ENCODE measurements around the gene TNFRSF18.

The TNFRSF18 gene

DNA sequence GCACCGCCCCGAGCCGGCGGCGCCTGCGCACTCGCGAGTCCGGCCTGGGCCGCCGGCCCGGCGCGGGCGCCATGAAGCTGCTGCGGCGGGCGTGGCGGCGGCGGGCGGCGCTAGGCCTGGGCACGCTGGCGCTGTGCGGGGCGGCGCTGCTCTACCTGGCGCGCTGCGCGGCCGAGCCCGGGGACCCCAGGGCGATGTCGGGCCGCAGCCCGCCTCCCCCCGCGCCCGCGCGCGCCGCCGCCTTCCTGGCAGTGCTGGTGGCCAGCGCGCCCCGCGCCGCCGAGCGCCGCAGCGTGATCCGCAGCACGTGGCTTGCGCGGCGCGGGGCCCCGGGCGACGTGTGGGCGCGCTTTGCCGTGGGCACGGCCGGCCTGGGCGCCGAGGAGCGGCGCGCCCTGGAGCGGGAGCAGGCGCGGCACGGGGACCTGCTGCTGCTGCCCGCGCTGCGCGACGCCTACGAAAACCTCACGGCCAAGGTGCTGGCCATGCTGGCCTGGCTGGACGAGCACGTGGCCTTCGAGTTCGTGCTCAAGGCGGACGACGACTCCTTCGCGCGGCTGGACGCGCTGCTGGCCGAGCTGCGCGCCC lies 25.9 kb upstream of the TNFRSF18 start, which contains the start of gene B3GALT6:
Gene B3GALT6, plus strand, starts transcription at position 30 of the 588 bp plus-strand sequence. Its CDS starts 42 bp downstream, at position 72.
- no peak for FAIRE-seq
- TF ChIP-seq TAF1 (IDR thresholded peaks at IDR 0.05; ENCODE audit: borderline replicate concordance, low read depth, low read length) (no peak), POLR2A (IDR thresholded peaks at IDR 0.05; ENCODE audit: low read depth, low read length) (peak; percentile 57; the same call in 1 of the 2 replicates)
- DNase-seq (ENCODE audit: insufficient read length) = no peak

DNA sequence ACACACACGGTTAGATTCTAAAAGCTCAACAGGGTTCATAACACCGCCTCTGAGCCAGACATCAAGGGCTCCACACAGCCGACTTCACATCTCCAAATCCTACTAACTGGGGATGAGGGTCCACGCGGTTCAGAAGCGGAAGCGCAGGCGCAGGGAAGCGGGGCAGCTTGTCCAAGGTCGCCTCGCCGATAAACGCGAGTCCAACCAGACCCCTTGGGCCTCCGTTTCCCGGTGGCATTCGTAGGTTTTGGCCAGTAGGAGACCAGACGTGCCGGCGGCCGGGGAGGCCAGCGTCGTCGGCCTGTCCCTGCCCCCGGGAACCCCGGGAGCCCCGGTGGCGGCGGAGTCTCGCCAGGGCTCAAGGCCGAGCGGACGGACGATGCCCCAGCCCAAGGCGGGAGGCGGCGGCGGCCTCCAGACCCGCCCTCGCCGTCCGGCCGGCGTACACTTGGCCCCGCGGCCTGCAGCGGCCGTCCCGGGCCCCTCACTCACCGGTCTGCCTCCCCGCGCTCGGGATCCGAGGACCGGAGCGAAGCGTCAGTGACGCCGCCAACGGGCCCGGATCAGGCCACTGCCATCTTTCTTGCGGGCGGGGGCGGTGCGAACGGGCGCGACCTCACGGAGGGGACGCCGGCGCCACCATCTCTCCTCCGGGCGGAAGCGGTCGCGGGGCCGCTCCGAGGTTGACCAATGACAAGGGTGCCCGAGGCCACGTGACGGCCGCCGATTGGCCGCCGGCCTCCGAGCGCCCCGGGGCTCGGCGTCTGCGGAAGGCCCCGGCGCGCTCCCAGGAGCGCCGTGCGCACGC lies 25.2 kb upstream of the TNFRSF18 start, which contains the start of gene SDF4:
Gene SDF4, minus strand, starts transcription at position 602 of the 808 bp plus-strand sequence. CDS start 3,229 bp downstream, outside the sequence.
- TF ChIP-seq TAF1 (IDR thresholded peaks at IDR 0.05; ENCODE audit: borderline replicate concordance, low read depth, low read length) = peak; percentile 81; the same call in 1 of the 2 replicates
- 0 out of 2 replicates have a peak, but pooled peaks have one; percentile 57 for TF ChIP-seq POLR2AphosphoS5 (IDR thresholded peaks at IDR 0.05; ENCODE audit: low read depth, low read length)
- TF ChIP-seq POLR2A (IDR thresholded peaks at IDR 0.05; ENCODE audit: low read depth, low read length) = peak; percentile 90
- DNase-seq (ENCODE audit: insufficient read length) (peak; percentile 100), FAIRE-seq (peak; percentile 98)

DNA sequence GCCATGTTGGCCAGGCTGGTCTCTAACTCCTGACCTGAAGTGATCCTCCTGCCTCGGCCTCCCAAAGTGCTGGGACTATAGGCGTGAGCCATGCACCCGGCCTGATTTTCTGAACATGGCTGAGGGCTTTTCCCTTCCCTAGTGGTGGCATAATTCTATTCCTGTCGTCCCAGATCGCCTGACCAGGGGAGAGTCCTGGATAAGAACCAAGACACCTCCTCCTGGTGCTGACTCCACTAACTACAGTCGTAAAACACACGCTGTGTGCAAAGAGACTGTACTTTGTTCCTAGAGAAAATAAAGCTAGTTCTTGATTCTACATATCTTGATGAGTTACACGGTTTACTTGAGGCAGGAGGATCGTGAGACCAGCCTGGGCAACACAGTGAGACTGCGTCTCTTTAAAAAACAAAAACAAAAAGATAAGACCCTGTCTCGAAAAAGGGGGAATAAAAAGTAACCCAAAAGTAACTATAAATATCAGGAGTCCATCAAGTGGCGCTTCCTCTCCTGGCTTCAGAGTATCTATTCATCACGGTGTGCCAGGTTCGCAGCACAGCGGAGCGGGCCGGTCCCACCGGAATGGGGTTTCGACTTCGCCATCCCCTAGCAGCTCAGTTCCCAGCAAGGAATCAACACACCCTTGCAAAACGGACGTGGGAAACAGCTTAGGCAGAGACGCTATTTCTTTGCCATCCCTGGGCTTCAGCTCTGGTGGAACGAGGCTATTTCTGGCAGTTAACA lies 24.4 kb upstream of the TNFRSF18 start:
- no peak for DNase-seq (ENCODE audit: insufficient read length)
- no peak for TF ChIP-seq POLR2A (IDR thresholded peaks at IDR 0.05; ENCODE audit: low read depth, low read length)
- no peak for TF ChIP-seq POLR2AphosphoS5 (IDR thresholded peaks at IDR 0.05; ENCODE audit: low read depth, low read length)
- TF ChIP-seq TAF1 (IDR thresholded peaks at IDR 0.05; ENCODE audit: borderline replicate concordance, low read depth, low read length) = no peak
- FAIRE-seq = no peak

DNA sequence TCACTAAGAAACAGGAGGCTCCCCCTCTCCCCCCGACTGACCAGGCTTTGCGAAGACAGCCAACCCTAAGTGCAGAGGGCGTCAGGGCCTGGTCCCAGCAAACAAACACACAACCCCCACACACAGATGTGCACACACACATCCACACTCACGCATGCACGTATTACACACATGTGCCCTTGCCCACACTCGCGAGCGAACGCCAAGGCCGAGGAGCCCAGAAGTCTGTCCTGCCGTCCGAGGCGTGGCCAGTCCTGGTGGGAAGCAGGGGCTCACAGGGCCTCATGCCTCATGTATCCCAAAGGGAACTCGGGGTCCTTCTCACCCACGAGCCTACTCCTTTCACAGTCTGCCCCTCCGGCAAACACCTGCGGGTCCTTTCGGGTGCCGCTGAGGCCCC lies 23.4 kb upstream of the TNFRSF18 start:
- DNase-seq (ENCODE audit: insufficient read length) (no peak), FAIRE-seq (no peak)
- TF ChIP-seq POLR2A (IDR thresholded peaks at IDR 0.05; ENCODE audit: low read depth, low read length) = no peak
- TF ChIP-seq POLR2AphosphoS5 (IDR thresholded peaks at IDR 0.05; ENCODE audit: low read depth, low read length) = no peak
- TF ChIP-seq TAF1 (IDR thresholded peaks at IDR 0.05; ENCODE audit: borderline replicate concordance, low read depth, low read length) = no peak

DNA sequence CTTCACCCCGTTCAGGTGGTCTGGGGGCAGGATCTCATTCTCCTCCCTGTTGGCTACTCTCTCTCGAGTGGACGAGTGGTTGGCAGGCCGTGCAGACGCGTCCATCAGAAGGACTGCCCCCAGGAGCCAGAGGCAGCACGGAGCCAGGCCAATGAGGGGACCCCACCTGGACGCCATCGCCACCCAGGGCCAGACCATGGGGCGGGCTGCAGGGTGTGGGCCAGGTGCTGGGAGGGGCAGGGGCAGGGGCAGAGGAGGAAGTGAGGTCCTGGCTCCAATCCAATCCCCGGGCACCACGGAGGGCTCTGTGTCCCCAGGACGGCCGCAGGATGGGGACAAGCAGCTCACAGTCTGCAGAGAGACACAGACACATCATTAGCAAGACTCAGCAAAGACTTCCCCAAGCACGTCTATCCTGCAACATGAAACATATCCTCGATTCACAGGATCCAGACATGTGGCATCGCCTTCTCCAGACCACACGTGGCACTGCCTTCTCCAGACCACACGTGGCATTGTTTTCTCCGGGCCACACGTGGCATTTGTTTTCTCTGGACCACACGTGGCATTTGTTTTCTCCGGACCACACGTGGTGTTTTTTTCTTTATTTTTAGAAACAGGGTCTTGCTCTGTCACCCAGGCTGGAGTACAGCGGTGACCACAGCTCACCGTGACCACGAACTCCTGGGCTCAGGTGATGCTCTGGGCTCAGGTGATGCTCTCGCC lies 22.4 kb upstream of the TNFRSF18 start:
- no peak for FAIRE-seq

DNA sequence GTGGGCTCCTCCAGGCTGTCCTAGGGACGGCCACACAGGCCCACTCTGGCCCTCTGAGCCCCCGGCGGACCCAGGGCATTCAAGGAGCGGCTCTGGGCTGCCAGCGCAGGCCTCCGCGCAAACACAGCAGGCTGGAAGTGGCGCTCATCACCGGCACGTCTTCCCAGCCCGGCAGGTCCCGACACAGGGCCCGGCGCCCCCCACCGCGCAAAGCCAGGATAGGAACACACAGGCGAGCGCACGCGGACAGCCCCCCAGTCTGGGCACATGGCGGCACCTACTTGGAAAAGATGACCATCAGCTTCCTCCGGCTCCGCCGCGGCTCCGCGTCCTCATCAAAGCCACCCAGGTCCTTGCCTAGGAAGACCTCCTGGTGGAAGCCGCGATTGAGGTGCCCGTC lies 21.8 kb upstream of the TNFRSF18 start:
- DNase-seq (ENCODE audit: insufficient read length) (no peak), FAIRE-seq (no peak)
- no peak for TF ChIP-seq TAF1 (IDR thresholded peaks at IDR 0.05; ENCODE audit: borderline replicate concordance, low read depth, low read length)
- no peak for TF ChIP-seq POLR2A (IDR thresholded peaks at IDR 0.05; ENCODE audit: low read depth, low read length)
- TF ChIP-seq POLR2AphosphoS5 (IDR thresholded peaks at IDR 0.05; ENCODE audit: low read depth, low read length) = no peak

More for the DNA sequence above, 22.4 kb upstream of the TNFRSF18 start:
- no peak for TF ChIP-seq POLR2A (IDR thresholded peaks at IDR 0.05; ENCODE audit: low read depth, low read length)
- no peak for TF ChIP-seq TAF1 (IDR thresholded peaks at IDR 0.05; ENCODE audit: borderline replicate concordance, low read depth, low read length)
- TF ChIP-seq POLR2AphosphoS5 (IDR thresholded peaks at IDR 0.05; ENCODE audit: low read depth, low read length) = no peak
- DNase-seq (ENCODE audit: insufficient read length) = no peak

DNA sequence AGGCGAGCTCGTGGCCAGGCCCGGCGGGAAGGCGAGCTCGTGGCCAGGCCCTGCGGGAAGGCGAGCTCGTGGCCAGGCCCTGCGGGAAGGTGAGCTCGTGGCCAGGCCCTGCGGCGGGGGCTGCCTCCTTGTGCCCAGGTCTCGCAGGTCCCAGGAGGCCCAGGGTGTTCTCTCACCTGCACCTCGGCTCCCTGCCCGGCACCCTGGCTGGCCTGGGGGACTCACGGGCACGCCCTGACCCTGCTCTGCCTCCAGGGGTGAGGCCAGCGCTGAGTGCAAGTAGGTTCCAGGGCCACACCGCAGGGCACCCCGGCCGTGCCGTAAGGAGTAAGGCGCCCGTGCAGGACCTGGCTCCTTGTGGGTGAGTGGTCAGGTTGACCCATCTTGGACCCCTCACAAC lies 21.0 kb upstream of the TNFRSF18 start:
- TF ChIP-seq POLR2A (IDR thresholded peaks at IDR 0.05; ENCODE audit: low read depth, low read length) = no peak
- TF ChIP-seq TAF1 (IDR thresholded peaks at IDR 0.05; ENCODE audit: borderline replicate concordance, low read depth, low read length) = no peak
- no peak for TF ChIP-seq POLR2AphosphoS5 (IDR thresholded peaks at IDR 0.05; ENCODE audit: low read depth, low read length)
- FAIRE-seq (no peak), DNase-seq (ENCODE audit: insufficient read length) (no peak)

DNA sequence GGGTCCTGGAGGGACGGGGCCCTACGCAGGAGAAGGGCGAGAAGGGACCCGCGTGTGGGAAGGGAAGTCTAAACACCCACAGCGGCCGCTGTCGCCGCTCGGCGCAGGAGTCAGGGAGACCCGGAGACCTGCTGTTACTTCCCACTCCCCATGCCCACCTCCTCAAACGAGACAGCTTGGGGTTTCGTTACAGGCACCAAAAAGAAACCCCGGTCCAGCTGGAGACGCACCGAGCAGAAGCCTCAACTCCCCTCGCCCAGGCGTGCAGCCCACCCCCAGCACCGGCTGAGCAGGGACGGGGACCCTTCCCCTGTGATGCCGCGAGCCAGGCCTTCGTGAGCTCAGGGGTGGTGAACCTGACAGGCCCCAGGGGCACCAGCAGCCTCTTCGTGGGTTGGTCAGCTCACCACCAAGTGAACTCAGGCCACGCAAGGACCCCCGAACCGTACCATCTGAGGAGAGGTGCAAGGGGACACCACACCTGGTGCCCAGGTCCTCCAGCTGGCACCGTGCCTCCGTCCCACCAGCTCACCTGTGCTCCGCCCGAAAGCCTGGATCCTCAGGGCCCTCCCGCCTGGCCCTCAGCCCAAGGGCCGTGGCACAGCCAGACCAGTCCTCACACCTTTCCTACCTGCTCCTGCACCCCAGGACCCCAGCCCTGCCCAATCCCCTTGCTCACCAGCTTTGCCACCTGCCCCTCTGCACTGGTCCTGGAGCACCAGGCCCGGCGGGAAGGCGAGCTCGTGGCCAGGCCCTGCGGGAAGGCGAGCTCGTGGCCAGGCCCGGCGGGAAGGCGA lies 20.4 kb upstream of the TNFRSF18 start:
- TF ChIP-seq POLR2A (IDR thresholded peaks at IDR 0.05; ENCODE audit: low read depth, low read length) = no peak
- FAIRE-seq = no peak
- no peak for DNase-seq (ENCODE audit: insufficient read length)

DNA sequence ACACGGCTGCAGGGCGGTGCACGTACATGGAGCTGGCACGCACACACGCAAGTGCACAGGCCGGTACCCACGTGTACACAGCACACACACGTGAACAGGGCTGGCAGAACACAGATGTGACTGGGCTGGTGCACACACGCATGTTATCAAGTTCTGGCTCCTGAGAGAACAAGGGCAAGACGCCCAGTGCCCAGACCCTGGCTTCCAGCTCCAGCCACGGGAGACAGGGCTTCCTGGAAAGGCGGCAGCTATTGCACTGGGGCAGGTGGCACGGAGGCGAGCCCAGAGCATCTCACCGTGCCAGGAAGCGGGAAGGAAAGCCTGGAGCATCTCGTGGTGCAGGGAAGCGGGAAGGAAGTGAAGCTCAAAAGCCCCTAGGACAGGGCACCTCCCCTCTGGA lies 19.5 kb upstream of the TNFRSF18 start:
- TF ChIP-seq POLR2AphosphoS5 (IDR thresholded peaks at IDR 0.05; ENCODE audit: low read depth, low read length) = no peak
- TF ChIP-seq TAF1 (IDR thresholded peaks at IDR 0.05; ENCODE audit: borderline replicate concordance, low read depth, low read length) = no peak
- TF ChIP-seq POLR2A (IDR thresholded peaks at IDR 0.05; ENCODE audit: low read depth, low read length) = no peak
- DNase-seq (ENCODE audit: insufficient read length) (no peak), FAIRE-seq (no peak)

DNA sequence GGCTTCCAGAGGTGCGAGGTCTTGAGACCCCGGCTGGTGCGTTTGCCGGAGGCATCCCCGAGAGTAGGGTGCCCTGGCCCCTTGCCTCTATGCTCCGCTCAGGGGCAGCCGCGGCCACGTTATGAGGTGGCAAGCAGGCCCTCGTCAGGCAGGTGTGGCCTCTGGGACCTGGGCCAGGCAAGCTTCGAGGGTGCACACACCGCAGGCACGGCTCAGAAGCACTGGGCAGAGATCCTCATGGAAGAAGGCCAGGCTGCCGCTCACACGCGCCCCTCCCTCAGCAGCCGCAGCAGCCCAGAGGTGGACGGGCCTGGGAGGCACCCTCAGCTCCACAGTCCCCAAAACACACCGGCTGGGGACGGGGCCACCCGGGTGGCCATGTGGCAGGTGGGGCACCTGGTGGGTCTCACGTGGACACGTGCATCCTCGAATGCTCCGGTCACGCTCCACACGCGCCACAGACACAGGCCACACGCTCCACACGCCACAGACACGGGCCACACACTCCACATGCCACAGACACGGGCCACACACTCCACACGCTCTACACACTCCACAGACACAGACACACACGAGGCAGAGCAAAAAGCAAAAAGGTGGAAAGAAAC lies 18.9 kb upstream of the TNFRSF18 start:
- TF ChIP-seq TAF1 (IDR thresholded peaks at IDR 0.05; ENCODE audit: borderline replicate concordance, low read depth, low read length) (no peak), POLR2A (IDR thresholded peaks at IDR 0.05; ENCODE audit: low read depth, low read length) (no peak), POLR2AphosphoS5 (IDR thresholded peaks at IDR 0.05; ENCODE audit: low read depth, low read length) (no peak)
- FAIRE-seq = no peak

More for the DNA sequence above, 18.9 kb upstream of the TNFRSF18 start:
- DNase-seq (ENCODE audit: insufficient read length) = no peak

Measured in GM12892 (cell line).